ENCODE results near the gene CD27.

DNA sequence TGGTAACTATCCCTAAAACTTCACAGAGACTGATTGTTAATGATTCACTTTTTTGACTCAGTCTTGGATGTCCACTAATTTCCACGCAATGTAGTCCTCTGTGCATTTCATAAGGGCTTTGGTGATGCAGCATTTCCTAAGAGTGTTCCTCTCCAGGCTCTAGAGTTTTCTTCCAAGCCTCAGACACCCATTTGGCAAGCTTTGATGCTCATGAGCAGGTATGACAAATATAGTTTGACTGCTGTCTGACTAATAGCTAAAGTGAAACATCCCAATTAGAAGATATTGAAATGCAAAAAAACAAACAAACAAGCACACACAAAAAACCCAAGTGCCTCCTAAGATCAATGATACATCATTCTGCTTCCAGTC is 27.2 kb downstream of the CD27 start:
- TF ChIP-seq, protein P1, sequence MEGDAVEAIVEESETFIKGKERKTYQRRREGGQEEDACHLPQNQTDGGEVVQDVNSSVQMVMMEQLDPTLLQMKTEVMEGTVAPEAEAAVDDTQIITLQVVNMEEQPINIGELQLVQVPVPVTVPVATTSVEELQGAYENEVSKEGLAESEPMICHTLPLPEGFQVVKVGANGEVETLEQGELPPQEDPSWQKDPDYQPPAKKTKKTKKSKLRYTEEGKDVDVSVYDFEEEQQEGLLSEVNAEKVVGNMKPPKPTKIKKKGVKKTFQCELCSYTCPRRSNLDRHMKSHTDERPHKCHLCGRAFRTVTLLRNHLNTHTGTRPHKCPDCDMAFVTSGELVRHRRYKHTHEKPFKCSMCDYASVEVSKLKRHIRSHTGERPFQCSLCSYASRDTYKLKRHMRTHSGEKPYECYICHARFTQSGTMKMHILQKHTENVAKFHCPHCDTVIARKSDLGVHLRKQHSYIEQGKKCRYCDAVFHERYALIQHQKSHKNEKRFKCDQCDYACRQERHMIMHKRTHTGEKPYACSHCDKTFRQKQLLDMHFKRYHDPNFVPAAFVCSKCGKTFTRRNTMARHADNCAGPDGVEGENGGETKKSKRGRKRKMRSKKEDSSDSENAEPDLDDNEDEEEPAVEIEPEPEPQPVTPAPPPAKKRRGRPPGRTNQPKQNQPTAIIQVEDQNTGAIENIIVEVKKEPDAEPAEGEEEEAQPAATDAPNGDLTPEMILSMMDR (IDR thresholded peaks at IDR 0.05), result no peak
- TF ChIP-seq, protein P2, sequence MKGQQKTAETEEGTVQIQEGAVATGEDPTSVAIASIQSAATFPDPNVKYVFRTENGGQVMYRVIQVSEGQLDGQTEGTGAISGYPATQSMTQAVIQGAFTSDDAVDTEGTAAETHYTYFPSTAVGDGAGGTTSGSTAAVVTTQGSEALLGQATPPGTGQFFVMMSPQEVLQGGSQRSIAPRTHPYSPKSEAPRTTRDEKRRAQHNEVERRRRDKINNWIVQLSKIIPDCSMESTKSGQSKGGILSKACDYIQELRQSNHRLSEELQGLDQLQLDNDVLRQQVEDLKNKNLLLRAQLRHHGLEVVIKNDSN (IDR thresholded peaks at IDR 0.05; ENCODE audit: borderline replicate concordance, low read depth), result no peak
- TF ChIP-seq, protein P3, sequence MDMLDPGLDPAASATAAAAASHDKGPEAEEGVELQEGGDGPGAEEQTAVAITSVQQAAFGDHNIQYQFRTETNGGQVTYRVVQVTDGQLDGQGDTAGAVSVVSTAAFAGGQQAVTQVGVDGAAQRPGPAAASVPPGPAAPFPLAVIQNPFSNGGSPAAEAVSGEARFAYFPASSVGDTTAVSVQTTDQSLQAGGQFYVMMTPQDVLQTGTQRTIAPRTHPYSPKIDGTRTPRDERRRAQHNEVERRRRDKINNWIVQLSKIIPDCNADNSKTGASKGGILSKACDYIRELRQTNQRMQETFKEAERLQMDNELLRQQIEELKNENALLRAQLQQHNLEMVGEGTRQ (IDR thresholded peaks at IDR 0.05; ENCODE audit: borderline replicate concordance, low read depth, low read length), result no peak

All from SK-N-SH (cell line).